Body of pancreas (tissue), 4 donors: ENCODE measurements around the gene ROMO1.

Experiments
- CTCF ChIP-seq, 7 experiments: fragments of 450-650 bp in 4 of 7; fragments of 200-600 bp in 3 of 7; sonication (generic) in 3 of 7; IDR thresholded peaks; one replicate each; pipeline ENCODE4 v1.5.1; 2016 to 2019; ENCODE audit warnings: antibody characterized with exemption in 7 of 7
- POLR2A ChIP-seq, 3 donors: fragments of 450-650 bp; IDR thresholded peaks; one replicate each; pipeline ENCODE4 v1.6.1; 2016; ENCODE audit warnings: antibody characterized with exemption in 3 of 3, mild to moderate bottlenecking in 2 of 3

GRCh38 chr20:35697696-35698297 is 1.4 kb upstream of the ROMO1 start:
- no peak for TF ChIP-seq CTCF (IDR thresholded peaks at IDR 0.05)
- no peak for TF ChIP-seq POLR2A (IDR thresholded peaks at IDR 0.05)
